Measurements from ENCODE around the gene CGNL1. TPM values are rescaled to one million over a fixed set of nuclear protein-coding genes. Genes with fewer than 3 reads are reported as not detected.

The CGNL1 gene
- total RNA-seq, 2 experiments from 2014 or later, result not detected

- H3K9me3 Mint-ChIP-seq, result no peaks in the 10 kb centered on the region
- H3K4me1 Mint-ChIP-seq, result no peaks in the 10 kb centered on the region
- H3K27me3 Mint-ChIP-seq, result no peaks in the 10 kb centered on the region
- no peak overlapping the region for H3K4me3 Mint-ChIP-seq
- no peak for DNase-seq
- CTCF ChIA-PET, result interaction anchor here (0.6 kb wide), 1 partner anchor 21 kb away, joined by 3 read pairs; no protein-coding TSS in a partner anchor
- POLR2A ChIA-PET, result no interaction called here
- no peaks in the 10 kb centered on the region for H3K36me3 Mint-ChIP-seq (ENCODE audit: low read depth)
- H3K27ac Mint-ChIP-seq, result no peak overlapping the region
Observed at GRCh38 chr15:57403566-57404325, 27.4 kb downstream of the CGNL1 start.

GRCh38 chr15:57405133-57405532, 28.8 kb downstream of the CGNL1 start:
- no peak for DNase-seq
- H3K4me3 Mint-ChIP-seq, result no peak overlapping the region
- no peaks in the 10 kb centered on the region for H3K36me3 Mint-ChIP-seq (ENCODE audit: low read depth)
- peaks cover 3% of the 10 kb centered on the region for H3K27me3 Mint-ChIP-seq
- POLR2A ChIA-PET, result no interaction called here
- no peaks in the 10 kb centered on the region for H3K4me1 Mint-ChIP-seq
- CTCF ChIA-PET, result no interaction called here
- no peaks in the 10 kb centered on the region for H3K9me3 Mint-ChIP-seq
- no peak overlapping the region for H3K27ac Mint-ChIP-seq

- H3K9me3 Mint-ChIP-seq, result no peaks in the 10 kb centered on the region
- H3K27ac Mint-ChIP-seq, result no peak overlapping the region
- H3K4me3 Mint-ChIP-seq, result no peak overlapping the region
- H3K27me3 Mint-ChIP-seq, result peaks cover 8% of the 10 kb centered on the region
- POLR2A ChIA-PET, result no interaction called here
- CTCF ChIA-PET, result no interaction called here
- DNase-seq, result no peak
- no peaks in the 10 kb centered on the region for H3K4me1 Mint-ChIP-seq
- no peaks in the 10 kb centered on the region for H3K36me3 Mint-ChIP-seq (ENCODE audit: low read depth)
Observed at GRCh38 chr15:57406062-57406772, 29.9 kb downstream of the CGNL1 start.

GRCh38 chr15:57410373-57410772, 34.1 kb downstream of the CGNL1 start:
- H3K9me3 Mint-ChIP-seq, result no peaks in the 10 kb centered on the region
- DNase-seq, result no peak
- POLR2A ChIA-PET, result no interaction called here
- no peaks in the 10 kb centered on the region for H3K36me3 Mint-ChIP-seq (ENCODE audit: low read depth)
- CTCF ChIA-PET, result no interaction called here
- H3K4me3 Mint-ChIP-seq, result no peak overlapping the region
- H3K4me1 Mint-ChIP-seq, result no peaks in the 10 kb centered on the region
- peaks cover 10% of the 10 kb centered on the region for H3K27me3 Mint-ChIP-seq
- no peak overlapping the region for H3K27ac Mint-ChIP-seq

- ChIA-PET CTCF (no interaction called here), POLR2A (no interaction called here)
- H3K4me1 Mint-ChIP-seq, result no peaks in the 10 kb centered on the region
- H3K27me3 Mint-ChIP-seq, result peaks cover 10% of the 10 kb centered on the region
- H3K4me3 Mint-ChIP-seq, result no peak overlapping the region
- H3K27ac Mint-ChIP-seq, result no peak overlapping the region
- no peaks in the 10 kb centered on the region for H3K36me3 Mint-ChIP-seq (ENCODE audit: low read depth)
- no peaks in the 10 kb centered on the region for H3K9me3 Mint-ChIP-seq
- DNase-seq, result no peak
Observed at GRCh38 chr15:57411945-57412768, 35.9 kb downstream of the CGNL1 start.

GRCh38 chr15:57415602-57416001, 39.3 kb downstream of the CGNL1 start:
- POLR2A ChIA-PET, result no interaction called here
- DNase-seq, result no peak
- CTCF ChIA-PET, result no interaction called here
- no peaks in the 10 kb centered on the region for H3K9me3 Mint-ChIP-seq
- no peaks in the 10 kb centered on the region for H3K4me1 Mint-ChIP-seq
- H3K27me3 Mint-ChIP-seq, result peaks cover 7% of the 10 kb centered on the region
- H3K27ac Mint-ChIP-seq, result no peak overlapping the region
- no peak overlapping the region for H3K4me3 Mint-ChIP-seq
- no peaks in the 10 kb centered on the region for H3K36me3 Mint-ChIP-seq (ENCODE audit: low read depth)

- ChIA-PET CTCF (no interaction called here), POLR2A (no interaction called here)
- Mint-ChIP-seq H3K27ac (no peak overlapping the region), H3K4me3 (no peak overlapping the region), H3K9me3 (no peaks in the 10 kb centered on the region), H3K27me3 (peaks cover 3% of the 10 kb centered on the region), H3K36me3 (ENCODE audit: low read depth) (no peaks in the 10 kb centered on the region), H3K4me1 (no peaks in the 10 kb centered on the region)
- no peak for DNase-seq
Observed at GRCh38 chr15:57418635-57419034, 42.3 kb downstream of the CGNL1 start.

GRCh38 chr15:57419335-57419734, 43.0 kb downstream of the CGNL1 start:
- Mint-ChIP-seq H3K4me1 (no peaks in the 10 kb centered on the region), H3K9me3 (no peaks in the 10 kb centered on the region), H3K36me3 (ENCODE audit: low read depth) (no peaks in the 10 kb centered on the region), H3K4me3 (no peak overlapping the region), H3K27ac (no peak overlapping the region), H3K27me3 (peaks cover 7% of the 10 kb centered on the region)
- POLR2A ChIA-PET, result no interaction called here
- CTCF ChIA-PET, result no interaction called here
- DNase-seq, result no peak

- ChIA-PET POLR2A (no interaction called here), CTCF (no interaction called here)
- no peak overlapping the region for H3K27ac Mint-ChIP-seq
- no peaks in the 10 kb centered on the region for H3K36me3 Mint-ChIP-seq (ENCODE audit: low read depth)
- H3K9me3 Mint-ChIP-seq, result no peaks in the 10 kb centered on the region
- DNase-seq, result no peak
- no peaks in the 10 kb centered on the region for H3K4me1 Mint-ChIP-seq
- peaks cover 7% of the 10 kb centered on the region for H3K27me3 Mint-ChIP-seq
- no peak overlapping the region for H3K4me3 Mint-ChIP-seq
Observed at GRCh38 chr15:57421110-57421509, 44.8 kb downstream of the CGNL1 start.

GRCh38 chr15:57421551-57421950, 45.2 kb downstream of the CGNL1 start:
- ChIA-PET POLR2A (no interaction called here), CTCF (no interaction called here)
- Mint-ChIP-seq H3K4me1 (no peaks in the 10 kb centered on the region), H3K4me3 (no peak overlapping the region), H3K27me3 (peaks cover 7% of the 10 kb centered on the region), H3K27ac (no peak overlapping the region), H3K36me3 (ENCODE audit: low read depth) (no peaks in the 10 kb centered on the region), H3K9me3 (no peaks in the 10 kb centered on the region)
- DNase-seq, result no peak

GRCh38 chr15:57422113-57422754, 45.9 kb downstream of the CGNL1 start:
- H3K9me3 Mint-ChIP-seq, result no peaks in the 10 kb centered on the region
- POLR2A ChIA-PET, result no interaction called here
- no peaks in the 10 kb centered on the region for H3K4me1 Mint-ChIP-seq
- H3K27me3 Mint-ChIP-seq, result peaks cover 11% of the 10 kb centered on the region
- H3K4me3 Mint-ChIP-seq, result no peak overlapping the region
- no peak for DNase-seq
- CTCF ChIA-PET, result no interaction called here
- H3K36me3 Mint-ChIP-seq (ENCODE audit: low read depth), result no peaks in the 10 kb centered on the region
- H3K27ac Mint-ChIP-seq, result no peak overlapping the region

GRCh38 chr15:57423599-57424140, 47.4 kb downstream of the CGNL1 start:
- no peak overlapping the region for H3K27ac Mint-ChIP-seq
- ChIA-PET CTCF (no interaction called here), POLR2A (no interaction called here)
- DNase-seq, result no peak
- H3K36me3 Mint-ChIP-seq (ENCODE audit: low read depth), result no peaks in the 10 kb centered on the region
- H3K9me3 Mint-ChIP-seq, result no peaks in the 10 kb centered on the region
- H3K4me1 Mint-ChIP-seq, result no peaks in the 10 kb centered on the region
- no peak overlapping the region for H3K4me3 Mint-ChIP-seq
- H3K27me3 Mint-ChIP-seq, result peaks cover 12% of the 10 kb centered on the region

Measured in activated CD4-positive, alpha-beta memory T cell treated with anti-CD3 and anti-CD28 coated beads, Interleukin-2, amount 10 ng/mL, durations not matched to agents 7 days and 5 days (primary cell).